Endothelial cell of umbilical vein (primary cell): ENCODE data around the gene IGSF3.
"Not testable (repeated sequence)": the region's sequence is repeated elsewhere in the genome, so short reads cannot be mapped to it uniquely, and the experiment has no call there.

ENCODE experiments used
- EZH2 ChIP-seq: IDR thresholded peaks from 2 replicates; pipeline ENCODE4 v1.6.1; 2012; ENCODE audit warnings: borderline replicate concordance, low read depth, mild to moderate bottlenecking, moderate library complexity, low read length, inconsistent platforms; ENCODE audit not compliant: severe bottlenecking
- FOS ChIP-seq: IDR thresholded peaks from 2 replicates; pipeline ENCODE4 v1.6.1; 2011; ENCODE audit warnings: mild to moderate bottlenecking, low read length, moderate library complexity, borderline replicate concordance; ENCODE audit not compliant: insufficient read depth
- POLR2A ChIP-seq: IDR thresholded peaks from 2 replicates; pipeline ENCODE4 v1.6.1; 2012; ENCODE audit warnings: low read depth, mild to moderate bottlenecking, control low read depth, low read length
- POLR2AphosphoS5 ChIP-seq: IDR thresholded peaks from 2 replicates; pipeline ENCODE4 v1.6.1; 2012; ENCODE audit warnings: low read depth, mild to moderate bottlenecking, control low read depth, low read length, moderate library complexity; ENCODE audit not compliant: insufficient read depth
- TF ChIP-seq, protein P1 (sequence below), 2 donors: IDR thresholded peaks; 1 replicate in 1 of 2; 2 replicates in 1 of 2; pipeline ENCODE4 v1.5.1; 2011; ENCODE audit warnings: low read length in 2 of 2, mild to moderate bottlenecking in 2 of 2, moderate library complexity in 2 of 2, control low read depth in 1 of 2, inconsistent platforms in 1 of 2, low read depth in 1 of 2; ENCODE audit not compliant: insufficient read depth in 1 of 2; ENCODE audit errors: extremely low read depth in 1 of 2
- TF ChIP-seq, protein P2 (sequence below): IDR thresholded peaks from 2 replicates; pipeline ENCODE4 v1.6.1; 2011; ENCODE audit not compliant: insufficient read depth, insufficient read length

DNA sequence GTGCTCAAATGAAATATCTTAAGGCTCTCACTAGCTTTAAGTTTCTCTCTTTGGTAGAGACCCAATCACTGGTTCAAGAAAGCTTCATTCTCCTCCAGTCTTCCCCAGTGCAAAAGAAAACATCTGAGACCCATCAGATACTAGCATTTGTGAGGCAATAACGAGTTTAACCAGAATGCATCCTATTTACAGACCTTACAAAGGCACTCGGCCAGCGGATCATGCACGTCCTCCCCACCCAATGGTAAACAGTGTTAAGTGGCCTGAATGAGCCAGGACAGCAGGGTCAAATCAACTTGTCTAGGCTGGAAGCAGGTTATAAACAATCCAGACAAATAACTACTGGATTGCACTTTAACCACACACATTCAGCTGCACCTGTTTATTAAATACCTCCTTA, 48.4 kb downstream of the IGSF3 start:
- TF ChIP-seq, protein P1, sequence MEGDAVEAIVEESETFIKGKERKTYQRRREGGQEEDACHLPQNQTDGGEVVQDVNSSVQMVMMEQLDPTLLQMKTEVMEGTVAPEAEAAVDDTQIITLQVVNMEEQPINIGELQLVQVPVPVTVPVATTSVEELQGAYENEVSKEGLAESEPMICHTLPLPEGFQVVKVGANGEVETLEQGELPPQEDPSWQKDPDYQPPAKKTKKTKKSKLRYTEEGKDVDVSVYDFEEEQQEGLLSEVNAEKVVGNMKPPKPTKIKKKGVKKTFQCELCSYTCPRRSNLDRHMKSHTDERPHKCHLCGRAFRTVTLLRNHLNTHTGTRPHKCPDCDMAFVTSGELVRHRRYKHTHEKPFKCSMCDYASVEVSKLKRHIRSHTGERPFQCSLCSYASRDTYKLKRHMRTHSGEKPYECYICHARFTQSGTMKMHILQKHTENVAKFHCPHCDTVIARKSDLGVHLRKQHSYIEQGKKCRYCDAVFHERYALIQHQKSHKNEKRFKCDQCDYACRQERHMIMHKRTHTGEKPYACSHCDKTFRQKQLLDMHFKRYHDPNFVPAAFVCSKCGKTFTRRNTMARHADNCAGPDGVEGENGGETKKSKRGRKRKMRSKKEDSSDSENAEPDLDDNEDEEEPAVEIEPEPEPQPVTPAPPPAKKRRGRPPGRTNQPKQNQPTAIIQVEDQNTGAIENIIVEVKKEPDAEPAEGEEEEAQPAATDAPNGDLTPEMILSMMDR (IDR thresholded peaks at IDR 0.05; ENCODE audit: extremely low read depth in 1 of 2, insufficient read depth in 1 of 2, low read depth in 1 of 2, low read length in 2 of 2) = not testable (repeated sequence)
- TF ChIP-seq POLR2A, POLR2AphosphoS5, FOS, EZH2: not testable (repeated sequence)
- TF ChIP-seq, protein P2, sequence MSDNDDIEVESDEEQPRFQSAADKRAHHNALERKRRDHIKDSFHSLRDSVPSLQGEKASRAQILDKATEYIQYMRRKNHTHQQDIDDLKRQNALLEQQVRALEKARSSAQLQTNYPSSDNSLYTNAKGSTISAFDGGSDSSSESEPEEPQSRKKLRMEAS = not testable (repeated sequence)
